GM12878 (cell line): ENCODE data around the gene OR14A2. TPM values are rescaled to one million over a fixed set of nuclear protein-coding genes. Genes with fewer than 3 reads are reported as not detected.

Experiments
- ATAC-seq: fragments of 200-7000 bp; cut with Tn5 transposase; 3 replicates; pipeline ENCODE4 v1.9.1; 2020; ENCODE audit warnings: mild to moderate bottlenecking, moderate library complexity
- BruUV-seq: library from RNA; stranded (reverse); fragments of 400-500 nt; replicated peaks from 2 replicates; lab custom pipeline; 2021; lab: Mats Ljungman, UMichigan
- CTCF ChIA-PET: fragments of 300-600 bp; sonication (Branson Sonifier 250); formaldehyde crosslinking; extraction: SDS; loops from one replicate; lab custom pipeline; 2021; ENCODE audit warnings: inconsistent platforms; lab: Yijun Ruan, JAX
- POLR2A ChIA-PET: fragments of 350-600 bp; formaldehyde crosslinking; extraction: SDS; loops from one replicate; lab custom pipeline; 2021; ENCODE audit warnings: inconsistent platforms; lab: Charles Lee
- RAD21 ChIA-PET: fragments of 300-600 bp; sonication (Branson Sonifier 250); formaldehyde crosslinking; loops from one replicate; lab custom pipeline; 2023; ENCODE audit warnings: antibody characterized with exemption; ENCODE audit not compliant: unreplicated experiment; lab: Charles Lee
- SMC1A ChIA-PET: fragments of 300-600 bp; sonication (Branson Sonifier 250); formaldehyde crosslinking; loops from one replicate; lab custom pipeline; 2023; ENCODE audit not compliant: unreplicated experiment, uncharacterized antibody; lab: Charles Lee
- DNase-seq: peaks from one replicate; pipeline ENCODE4 v3.0.0-alpha.2; 2011; ENCODE audit warnings: low read depth, low spot score
- FAIRE-seq: peaks from 3 replicates; lab custom pipeline; 2011; peaks lifted over from hg19 to GRCh38; lab: Jason Lieb, UNC
- H2AFZ ChIP-seq: 2 replicates; pipeline ENCODE4 v1.6.0; 2011; ENCODE audit warnings: low read depth, low read length, control low read depth; ENCODE audit not compliant: control insufficient read depth
- H3K27ac ChIP-seq: 2 replicates; pipeline ENCODE4 v1.5.1; 2011; ENCODE audit warnings: control low read depth; ENCODE audit not compliant: control insufficient read depth, insufficient read depth
- H3K27me3 ChIP-seq, 2 experiments: replicated peaks in 1 of 2; 2 replicates each; pipeline versions ENCODE4 v1.6.0 to v1.6.1; 2011; ENCODE audit warnings: low read length in 1 of 2; ENCODE audit not compliant: control insufficient read depth in 2 of 2, insufficient read depth in 2 of 2
- H3K36me3 ChIP-seq, 2 experiments: 2 replicates each; pipeline ENCODE4 v1.5.1; 2011; ENCODE audit warnings: low read length in 1 of 2; ENCODE audit not compliant: control insufficient read depth in 2 of 2, insufficient read depth in 2 of 2
- H3K4me1 ChIP-seq: 2 replicates; pipeline ENCODE4 v1.6.1; 2011; ENCODE audit warnings: mild to moderate bottlenecking, low read length, moderate library complexity, mixed read lengths; ENCODE audit not compliant: control insufficient read depth, insufficient read depth
- H3K4me2 ChIP-seq: 2 replicates; pipeline ENCODE4 v1.6.0; 2011; ENCODE audit warnings: control low read depth; ENCODE audit not compliant: control insufficient read depth, insufficient read depth
- H3K4me3 ChIP-seq: fragments of 200-600 bp; sonication (generic); 2 replicates; pipeline ENCODE4 v1.5.1; 2016
- H3K79me2 ChIP-seq: 2 replicates; pipeline ENCODE4 v1.6.0; 2011; ENCODE audit warnings: low read length; ENCODE audit not compliant: control insufficient read depth, insufficient read depth
- H3K9ac ChIP-seq: 2 replicates; pipeline ENCODE4 v1.8.0; 2011; ENCODE audit warnings: low read length, control low read depth, mixed read lengths; ENCODE audit not compliant: control insufficient read depth, insufficient read depth
- H3K9me3 ChIP-seq: replicated peaks from 3 replicates; pipeline ENCODE4 v1.5.1; 2011; ENCODE audit warnings: mild to moderate bottlenecking, low read length; ENCODE audit not compliant: control insufficient read depth, insufficient read depth
- H4K20me1 ChIP-seq: 2 replicates; pipeline ENCODE4 v1.6.0; 2011; ENCODE audit not compliant: control insufficient read depth, insufficient read depth
- BCL11A ChIP-seq: IDR thresholded peaks from 2 replicates; pipeline ENCODE4 v1.6.1; 2011; ENCODE audit warnings: low read depth, low read length
- BHLHE40 ChIP-seq, 2 experiments: fragments of 450-650 bp in 1 of 2; IDR thresholded peaks; 2 replicates each; pipeline ENCODE4 v1.6.1; 2011 to 2017; ENCODE audit warnings: low read depth in 2 of 2, borderline replicate concordance in 1 of 2, improper control_type of control experiment in 1 of 2, low read length in 1 of 2, mild to moderate bottlenecking in 1 of 2
- MTA3 ChIP-seq: IDR thresholded peaks from 2 replicates; pipeline ENCODE4 v1.6.1; 2012; ENCODE audit warnings: low read length, inconsistent platforms, borderline replicate concordance
- NFIC ChIP-seq: IDR thresholded peaks from 2 replicates; pipeline ENCODE4 v1.6.1; 2012; ENCODE audit warnings: low read depth, mild to moderate bottlenecking, inconsistent platforms, low read length, moderate library complexity
- WGBS: methylation state at CpG from one replicate; pipeline ENCODE4 v1.1.6; 2016; ENCODE audit warnings: low lambda C conversion rate; ENCODE audit not compliant: insufficient replicate concordance, insufficient coverage; ENCODE audit errors: missing lambda C conversion rate; 5-methylcytosine and 5-hydroxymethylcytosine counted together
- in situ Hi-C: fragments of 300-500 bp; cut with MboI; formaldehyde crosslinking; loops from 9 replicates; pipeline ENCODE4 v1.14.3; 2018; ENCODE audit warnings: mixed read lengths
- intact Hi-C: fragments of 100-400 bp; cut with micrococcal nuclease; formaldehyde crosslinking; loops from one replicate; pipeline ENCODE4 v1.14.2; 2022; ENCODE audit not compliant: unreplicated experiment
- polyA plus RNA-seq, 11 experiments: library from polyadenylated mRNA; depleted of rRNA in 4 of 11; unstranded in 6 of 11; stranded (reverse) in 5 of 11; fragments of >200 nt; fragmentation: Nextera tagmentation in 4 of 11; fragmentation: Illumina TruSeq in 1 of 11; extraction: Ambion mirVana in 4 of 11; extraction: Trizol in 1 of 11; gene quantifications; 1 replicate in 1 of 11; 2 replicates in 10 of 11; pipeline versions ENCODE4 v1.2.1 to v1.2.3, GENCODE V29; 2011 to 2016; ENCODE audit warnings: inconsistent platforms in 2 of 11, missing spikeins in 2 of 11, low read depth in 1 of 11
- total RNA-seq, 4 experiments: library from RNA; depleted of rRNA in 3 of 4; stranded (reverse); fragments of >200 nt in 3 of 4; fragmentation: Illumina TruSeq in 1 of 4; extraction: Trizol in 1 of 4; gene quantifications; 2 replicates each; pipeline versions ENCODE4 v1.2.1 to v1.2.3, GENCODE V29; 2013 to 2021
- TF ChIP-seq, protein P1 (sequence below): IDR thresholded peaks from 2 replicates; pipeline ENCODE4 v1.6.1; 2012; ENCODE audit warnings: low read length, inconsistent platforms
- TF ChIP-seq, protein P2 (sequence below): fragments of 450-650 bp; IDR thresholded peaks from 2 replicates; pipeline ENCODE4 v1.6.1; 2017; ENCODE audit warnings: mild to moderate bottlenecking, moderate library complexity
- TF ChIP-seq, protein P3 (sequence below): fragments of 450-650 bp; IDR thresholded peaks from 2 replicates; pipeline ENCODE4 v1.6.1; 2017; ENCODE audit warnings: mild to moderate bottlenecking
- TF ChIP-seq, protein P4 (sequence below): fragments of 450-650 bp; IDR thresholded peaks from 2 replicates; pipeline ENCODE4 v1.6.1; 2018; ENCODE audit warnings: mild to moderate bottlenecking, low read depth, moderate library complexity; ENCODE audit not compliant: partially characterized antibody
- TF ChIP-seq, protein P5 (sequence below): fragments of 450-650 bp; formaldehyde crosslinking; IDR thresholded peaks from 2 replicates; pipeline ENCODE4 v1.4.0; 2022; ENCODE audit warnings: mild to moderate bottlenecking, moderate library complexity

Gene OR14A2
- total and polyA plus RNA-seq, 10 of the 15 experiments (the other 5 are each of a cell fraction or from before 2014, with no cell fraction given): not detected

DNA sequence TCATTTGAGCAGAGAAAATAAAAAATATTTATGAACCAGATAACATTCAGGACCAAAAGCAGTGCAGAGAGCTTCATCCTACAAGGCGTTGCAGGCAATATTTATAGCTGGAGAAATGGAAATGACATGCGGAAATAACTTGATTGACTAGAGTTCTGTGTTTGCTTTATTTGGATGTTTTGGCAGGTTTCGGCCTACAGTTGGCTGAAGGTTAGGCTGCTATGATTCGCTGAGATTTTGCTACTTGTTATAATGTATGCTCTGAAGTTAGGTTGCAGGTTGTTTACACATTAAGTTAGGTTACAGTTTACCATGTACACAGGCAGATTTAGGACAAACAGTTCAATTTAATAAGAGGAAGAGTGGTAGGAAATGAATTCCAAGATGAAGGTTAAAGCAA lies 67.8 kb downstream of the OR14A2 start:
- no peak for FAIRE-seq
- 34% methylated on average over 4 of the region's 4 CpGs for WGBS
- Histone ChIP-seq H2AFZ (no peak overlapping the region), H3K79me2 (no peaks in the 10 kb centered on the region), H3K36me3 (no peaks in the 10 kb centered on the region), H3K9ac (no peak overlapping the region), H3K4me1 (no peaks in the 10 kb centered on the region), H3K4me3 (no peak overlapping the region), H4K20me1 (no peaks in the 10 kb centered on the region), H3K4me2 (no peak overlapping the region), H3K27ac (no peak overlapping the region), H3K27me3 (no peaks in the 10 kb centered on the region), H3K9me3 (no peaks in the 10 kb centered on the region)
- CTCF ChIA-PET: interaction anchor here (0.9 to 1.5 kb wide), 2 partner anchors 13 to 56 kb away, joined by 3 to 6 read pairs; no protein-coding TSS in a partner anchor
- POLR2A ChIA-PET: no interaction called here
- no peak for DNase-seq
- intact Hi-C loops (no loop called here), in situ Hi-C loops (no loop called here)
- no TSS peak for BruUV-seq
- no peak for ATAC-seq
- SMC1A ChIA-PET: interaction anchor here (0.6 to 1.2 kb wide), 2 partner anchors 37 to 175 kb away, joined by 3 read pairs; no protein-coding TSS in a partner anchor
- RAD21 ChIA-PET: no interaction called here
- TF ChIP-seq BCL11A (no peak), MTA3 (no peak), NFIC (no peak), BHLHE40 (IDR thresholded peaks at IDR 0.05; ENCODE audit: borderline replicate concordance in 1 of 2, low read depth in 2 of 2, low read length in 1 of 2) (no peak)
- TF ChIP-seq, protein P1, sequence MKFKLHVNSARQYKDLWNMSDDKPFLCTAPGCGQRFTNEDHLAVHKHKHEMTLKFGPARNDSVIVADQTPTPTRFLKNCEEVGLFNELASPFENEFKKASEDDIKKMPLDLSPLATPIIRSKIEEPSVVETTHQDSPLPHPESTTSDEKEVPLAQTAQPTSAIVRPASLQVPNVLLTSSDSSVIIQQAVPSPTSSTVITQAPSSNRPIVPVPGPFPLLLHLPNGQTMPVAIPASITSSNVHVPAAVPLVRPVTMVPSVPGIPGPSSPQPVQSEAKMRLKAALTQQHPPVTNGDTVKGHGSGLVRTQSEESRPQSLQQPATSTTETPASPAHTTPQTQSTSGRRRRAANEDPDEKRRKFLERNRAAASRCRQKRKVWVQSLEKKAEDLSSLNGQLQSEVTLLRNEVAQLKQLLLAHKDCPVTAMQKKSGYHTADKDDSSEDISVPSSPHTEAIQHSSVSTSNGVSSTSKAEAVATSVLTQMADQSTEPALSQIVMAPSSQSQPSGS: no peak
- TF ChIP-seq, protein P2, sequence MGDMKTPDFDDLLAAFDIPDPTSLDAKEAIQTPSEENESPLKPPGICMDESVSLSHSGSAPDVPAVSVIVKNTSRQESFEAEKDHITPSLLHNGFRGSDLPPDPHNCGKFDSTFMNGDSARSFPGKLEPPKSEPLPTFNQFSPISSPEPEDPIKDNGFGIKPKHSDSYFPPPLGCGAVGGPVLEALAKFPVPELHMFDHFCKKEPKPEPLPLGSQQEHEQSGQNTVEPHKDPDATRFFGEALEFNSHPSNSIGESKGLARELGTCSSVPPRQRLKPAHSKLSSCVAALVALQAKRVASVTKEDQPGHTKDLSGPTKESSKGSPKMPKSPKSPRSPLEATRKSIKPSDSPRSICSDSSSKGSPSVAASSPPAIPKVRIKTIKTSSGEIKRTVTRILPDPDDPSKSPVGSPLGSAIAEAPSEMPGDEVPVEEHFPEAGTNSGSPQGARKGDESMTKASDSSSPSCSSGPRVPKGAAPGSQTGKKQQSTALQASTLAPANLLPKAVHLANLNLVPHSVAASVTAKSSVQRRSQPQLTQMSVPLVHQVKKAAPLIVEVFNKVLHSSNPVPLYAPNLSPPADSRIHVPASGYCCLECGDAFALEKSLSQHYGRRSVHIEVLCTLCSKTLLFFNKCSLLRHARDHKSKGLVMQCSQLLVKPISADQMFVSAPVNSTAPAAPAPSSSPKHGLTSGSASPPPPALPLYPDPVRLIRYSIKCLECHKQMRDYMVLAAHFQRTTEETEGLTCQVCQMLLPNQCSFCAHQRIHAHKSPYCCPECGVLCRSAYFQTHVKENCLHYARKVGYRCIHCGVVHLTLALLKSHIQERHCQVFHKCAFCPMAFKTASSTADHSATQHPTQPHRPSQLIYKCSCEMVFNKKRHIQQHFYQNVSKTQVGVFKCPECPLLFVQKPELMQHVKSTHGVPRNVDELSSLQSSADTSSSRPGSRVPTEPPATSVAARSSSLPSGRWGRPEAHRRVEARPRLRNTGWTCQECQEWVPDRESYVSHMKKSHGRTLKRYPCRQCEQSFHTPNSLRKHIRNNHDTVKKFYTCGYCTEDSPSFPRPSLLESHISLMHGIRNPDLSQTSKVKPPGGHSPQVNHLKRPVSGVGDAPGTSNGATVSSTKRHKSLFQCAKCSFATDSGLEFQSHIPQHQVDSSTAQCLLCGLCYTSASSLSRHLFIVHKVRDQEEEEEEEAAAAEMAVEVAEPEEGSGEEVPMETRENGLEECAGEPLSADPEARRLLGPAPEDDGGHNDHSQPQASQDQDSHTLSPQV: no peak
- TF ChIP-seq, protein P3, sequence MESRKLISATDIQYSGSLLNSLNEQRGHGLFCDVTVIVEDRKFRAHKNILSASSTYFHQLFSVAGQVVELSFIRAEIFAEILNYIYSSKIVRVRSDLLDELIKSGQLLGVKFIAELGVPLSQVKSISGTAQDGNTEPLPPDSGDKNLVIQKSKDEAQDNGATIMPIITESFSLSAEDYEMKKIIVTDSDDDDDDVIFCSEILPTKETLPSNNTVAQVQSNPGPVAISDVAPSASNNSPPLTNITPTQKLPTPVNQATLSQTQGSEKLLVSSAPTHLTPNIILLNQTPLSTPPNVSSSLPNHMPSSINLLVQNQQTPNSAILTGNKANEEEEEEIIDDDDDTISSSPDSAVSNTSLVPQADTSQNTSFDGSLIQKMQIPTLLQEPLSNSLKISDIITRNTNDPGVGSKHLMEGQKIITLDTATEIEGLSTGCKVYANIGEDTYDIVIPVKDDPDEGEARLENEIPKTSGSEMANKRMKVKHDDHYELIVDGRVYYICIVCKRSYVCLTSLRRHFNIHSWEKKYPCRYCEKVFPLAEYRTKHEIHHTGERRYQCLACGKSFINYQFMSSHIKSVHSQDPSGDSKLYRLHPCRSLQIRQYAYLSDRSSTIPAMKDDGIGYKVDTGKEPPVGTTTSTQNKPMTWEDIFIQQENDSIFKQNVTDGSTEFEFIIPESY: no peak
- TF ChIP-seq, protein P4, sequence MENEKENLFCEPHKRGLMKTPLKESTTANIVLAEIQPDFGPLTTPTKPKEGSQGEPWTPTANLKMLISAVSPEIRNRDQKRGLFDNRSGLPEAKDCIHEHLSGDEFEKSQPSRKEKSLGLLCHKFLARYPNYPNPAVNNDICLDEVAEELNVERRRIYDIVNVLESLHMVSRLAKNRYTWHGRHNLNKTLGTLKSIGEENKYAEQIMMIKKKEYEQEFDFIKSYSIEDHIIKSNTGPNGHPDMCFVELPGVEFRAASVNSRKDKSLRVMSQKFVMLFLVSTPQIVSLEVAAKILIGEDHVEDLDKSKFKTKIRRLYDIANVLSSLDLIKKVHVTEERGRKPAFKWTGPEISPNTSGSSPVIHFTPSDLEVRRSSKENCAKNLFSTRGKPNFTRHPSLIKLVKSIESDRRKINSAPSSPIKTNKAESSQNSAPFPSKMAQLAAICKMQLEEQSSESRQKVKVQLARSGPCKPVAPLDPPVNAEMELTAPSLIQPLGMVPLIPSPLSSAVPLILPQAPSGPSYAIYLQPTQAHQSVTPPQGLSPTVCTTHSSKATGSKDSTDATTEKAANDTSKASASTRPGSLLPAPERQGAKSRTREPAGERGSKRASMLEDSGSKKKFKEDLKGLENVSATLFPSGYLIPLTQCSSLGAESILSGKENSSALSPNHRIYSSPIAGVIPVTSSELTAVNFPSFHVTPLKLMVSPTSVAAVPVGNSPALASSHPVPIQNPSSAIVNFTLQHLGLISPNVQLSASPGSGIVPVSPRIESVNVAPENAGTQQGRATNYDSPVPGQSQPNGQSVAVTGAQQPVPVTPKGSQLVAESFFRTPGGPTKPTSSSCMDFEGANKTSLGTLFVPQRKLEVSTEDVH: no peak
- TF ChIP-seq, protein P5, sequence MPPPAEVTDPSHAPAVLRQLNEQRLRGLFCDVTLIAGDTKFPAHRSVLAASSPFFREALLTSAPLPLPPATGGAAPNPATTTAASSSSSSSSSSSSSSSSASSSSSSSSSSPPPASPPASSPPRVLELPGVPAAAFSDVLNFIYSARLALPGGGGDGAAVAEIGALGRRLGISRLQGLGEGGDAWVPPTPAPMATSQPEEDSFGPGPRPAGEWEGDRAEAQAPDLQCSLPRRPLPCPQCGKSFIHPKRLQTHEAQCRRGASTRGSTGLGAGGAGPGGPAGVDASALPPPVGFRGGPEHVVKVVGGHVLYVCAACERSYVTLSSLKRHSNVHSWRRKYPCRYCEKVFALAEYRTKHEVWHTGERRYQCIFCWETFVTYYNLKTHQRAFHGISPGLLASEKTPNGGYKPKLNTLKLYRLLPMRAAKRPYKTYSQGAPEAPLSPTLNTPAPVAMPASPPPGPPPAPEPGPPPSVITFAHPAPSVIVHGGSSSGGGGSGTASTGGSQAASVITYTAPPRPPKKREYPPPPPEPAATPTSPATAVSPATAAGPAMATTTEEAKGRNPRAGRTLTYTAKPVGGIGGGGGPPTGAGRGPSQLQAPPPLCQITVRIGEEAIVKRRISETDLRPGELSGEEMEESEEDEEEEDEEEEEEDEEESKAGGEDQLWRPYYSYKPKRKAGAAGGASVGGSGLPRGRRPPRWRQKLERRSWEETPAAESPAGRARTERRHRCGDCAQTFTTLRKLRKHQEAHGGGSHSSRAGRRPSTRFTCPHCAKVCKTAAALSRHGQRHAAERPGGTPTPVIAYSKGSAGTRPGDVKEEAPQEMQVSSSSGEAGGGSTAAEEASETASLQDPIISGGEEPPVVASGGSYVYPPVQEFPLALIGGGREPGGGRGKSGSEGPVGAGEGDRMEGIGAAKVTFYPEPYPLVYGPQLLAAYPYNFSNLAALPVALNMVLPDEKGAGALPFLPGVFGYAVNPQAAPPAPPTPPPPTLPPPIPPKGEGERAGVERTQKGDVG (CRISPR knock-in tag): no peak
